GM12878 (cell line): ENCODE data around the gene HBQ1. TPM values are rescaled to one million over a fixed set of nuclear protein-coding genes. Genes with fewer than 3 reads are reported as not detected.

Source experiments
- ATAC-seq: fragments of 200-7000 bp; cut with Tn5 transposase; 3 replicates; pipeline ENCODE4 v1.9.1; 2020; ENCODE audit warnings: mild to moderate bottlenecking, moderate library complexity
- BruUV-seq: library from RNA; stranded (reverse); fragments of 400-500 nt; replicated peaks from 2 replicates; lab custom pipeline; 2021; lab: Mats Ljungman, UMichigan
- CTCF ChIA-PET: fragments of 300-600 bp; sonication (Branson Sonifier 250); formaldehyde crosslinking; extraction: SDS; loops from one replicate; lab custom pipeline; 2021; ENCODE audit warnings: inconsistent platforms; lab: Yijun Ruan, JAX
- POLR2A ChIA-PET: fragments of 350-600 bp; formaldehyde crosslinking; extraction: SDS; loops from one replicate; lab custom pipeline; 2021; ENCODE audit warnings: inconsistent platforms; lab: Charles Lee
- RAD21 ChIA-PET: fragments of 300-600 bp; sonication (Branson Sonifier 250); formaldehyde crosslinking; loops from one replicate; lab custom pipeline; 2023; ENCODE audit warnings: antibody characterized with exemption; ENCODE audit not compliant: unreplicated experiment; lab: Charles Lee
- SMC1A ChIA-PET: fragments of 300-600 bp; sonication (Branson Sonifier 250); formaldehyde crosslinking; loops from one replicate; lab custom pipeline; 2023; ENCODE audit not compliant: unreplicated experiment, uncharacterized antibody; lab: Charles Lee
- DNase-seq: peaks from one replicate; pipeline ENCODE4 v3.0.0-alpha.2; 2011; ENCODE audit warnings: low read depth, low spot score
- FAIRE-seq: peaks from 3 replicates; lab custom pipeline; 2011; peaks lifted over from hg19 to GRCh38; lab: Jason Lieb, UNC
- H2AFZ ChIP-seq: 2 replicates; pipeline ENCODE4 v1.6.0; 2011; ENCODE audit warnings: low read depth, low read length, control low read depth; ENCODE audit not compliant: control insufficient read depth
- H3K27ac ChIP-seq: 2 replicates; pipeline ENCODE4 v1.5.1; 2011; ENCODE audit warnings: control low read depth; ENCODE audit not compliant: control insufficient read depth, insufficient read depth
- H3K27me3 ChIP-seq, 2 experiments: replicated peaks in 1 of 2; 2 replicates each; pipeline versions ENCODE4 v1.6.0 to v1.6.1; 2011; ENCODE audit warnings: low read length in 1 of 2; ENCODE audit not compliant: control insufficient read depth in 2 of 2, insufficient read depth in 2 of 2
- H3K36me3 ChIP-seq, 2 experiments: 2 replicates each; pipeline ENCODE4 v1.5.1; 2011; ENCODE audit warnings: low read length in 1 of 2; ENCODE audit not compliant: control insufficient read depth in 2 of 2, insufficient read depth in 2 of 2
- H3K4me1 ChIP-seq: 2 replicates; pipeline ENCODE4 v1.6.1; 2011; ENCODE audit warnings: mild to moderate bottlenecking, low read length, moderate library complexity, mixed read lengths; ENCODE audit not compliant: control insufficient read depth, insufficient read depth
- H3K4me2 ChIP-seq: 2 replicates; pipeline ENCODE4 v1.6.0; 2011; ENCODE audit warnings: control low read depth; ENCODE audit not compliant: control insufficient read depth, insufficient read depth
- H3K4me3 ChIP-seq: fragments of 200-600 bp; sonication (generic); 2 replicates; pipeline ENCODE4 v1.5.1; 2016
- H3K79me2 ChIP-seq: 2 replicates; pipeline ENCODE4 v1.6.0; 2011; ENCODE audit warnings: low read length; ENCODE audit not compliant: control insufficient read depth, insufficient read depth
- H3K9ac ChIP-seq: 2 replicates; pipeline ENCODE4 v1.8.0; 2011; ENCODE audit warnings: low read length, control low read depth, mixed read lengths; ENCODE audit not compliant: control insufficient read depth, insufficient read depth
- H3K9me3 ChIP-seq: replicated peaks from 3 replicates; pipeline ENCODE4 v1.5.1; 2011; ENCODE audit warnings: mild to moderate bottlenecking, low read length; ENCODE audit not compliant: control insufficient read depth, insufficient read depth
- H4K20me1 ChIP-seq: 2 replicates; pipeline ENCODE4 v1.6.0; 2011; ENCODE audit not compliant: control insufficient read depth, insufficient read depth
- E2F4 ChIP-seq: IDR thresholded peaks from 2 replicates; pipeline ENCODE4 v1.6.1; 2012; ENCODE audit warnings: low read depth, low read length, improper control_type of control experiment
- KDM1A ChIP-seq: fragments of 200-600 bp; sonication (generic); IDR thresholded peaks from 2 replicates; pipeline ENCODE4 v1.6.1; 2016; ENCODE audit warnings: borderline replicate concordance
- POLR2AphosphoS5 ChIP-seq: IDR thresholded peaks from 2 replicates; pipeline ENCODE4 v1.6.1; 2011; ENCODE audit warnings: mild to moderate bottlenecking, low read length, inconsistent platforms
- RELA ChIP-seq: fragments of 450-650 bp; IDR thresholded peaks from 2 replicates; pipeline ENCODE4 v1.8.0; 2014; ENCODE audit warnings: borderline replicate concordance; ENCODE audit not compliant: partially characterized antibody
- RELB ChIP-seq: fragments of 450-650 bp; IDR thresholded peaks from 2 replicates; pipeline ENCODE4 v1.6.1; 2017; ENCODE audit warnings: low read depth, mild to moderate bottlenecking, moderate library complexity
- SP1 ChIP-seq: IDR thresholded peaks from one replicate; pipeline ENCODE4 v1.6.1; 2011; ENCODE audit warnings: low read depth, low read length
- SPI1 ChIP-seq: IDR thresholded peaks from 2 replicates; pipeline ENCODE4 v1.6.1; 2011; ENCODE audit warnings: low read depth, mild to moderate bottlenecking, low read length, moderate library complexity, borderline replicate concordance; ENCODE audit not compliant: insufficient read depth
- WGBS: methylation state at CpG from one replicate; pipeline ENCODE4 v1.1.6; 2016; ENCODE audit warnings: low lambda C conversion rate; ENCODE audit not compliant: insufficient replicate concordance, insufficient coverage; ENCODE audit errors: missing lambda C conversion rate; 5-methylcytosine and 5-hydroxymethylcytosine counted together
- in situ Hi-C: fragments of 300-500 bp; cut with MboI; formaldehyde crosslinking; loops from 9 replicates; pipeline ENCODE4 v1.14.3; 2018; ENCODE audit warnings: mixed read lengths
- intact Hi-C: fragments of 100-400 bp; cut with micrococcal nuclease; formaldehyde crosslinking; loops from one replicate; pipeline ENCODE4 v1.14.2; 2022; ENCODE audit not compliant: unreplicated experiment
- polyA plus RNA-seq, 11 experiments: library from polyadenylated mRNA; depleted of rRNA in 4 of 11; unstranded in 6 of 11; stranded (reverse) in 5 of 11; fragments of >200 nt; fragmentation: Nextera tagmentation in 4 of 11; fragmentation: Illumina TruSeq in 1 of 11; extraction: Ambion mirVana in 4 of 11; extraction: Trizol in 1 of 11; gene quantifications; 1 replicate in 1 of 11; 2 replicates in 10 of 11; pipeline versions ENCODE4 v1.2.1 to v1.2.3, GENCODE V29; 2011 to 2016; ENCODE audit warnings: inconsistent platforms in 2 of 11, missing spikeins in 2 of 11, low read depth in 1 of 11
- total RNA-seq, 4 experiments: library from RNA; depleted of rRNA in 3 of 4; stranded (reverse); fragments of >200 nt in 3 of 4; fragmentation: Illumina TruSeq in 1 of 4; extraction: Trizol in 1 of 4; gene quantifications; 2 replicates each; pipeline versions ENCODE4 v1.2.1 to v1.2.3, GENCODE V29; 2013 to 2021
- TF ChIP-seq, protein P1 (sequence below): fragments of 450-650 bp; IDR thresholded peaks from 2 replicates; pipeline ENCODE4 v1.6.1; 2016; ENCODE audit warnings: mild to moderate bottlenecking

Gene HBQ1
- total and polyA plus RNA-seq, 10 of the 15 experiments (the other 5 are each of a cell fraction or from before 2014, with no cell fraction given), result not detected

DNA sequence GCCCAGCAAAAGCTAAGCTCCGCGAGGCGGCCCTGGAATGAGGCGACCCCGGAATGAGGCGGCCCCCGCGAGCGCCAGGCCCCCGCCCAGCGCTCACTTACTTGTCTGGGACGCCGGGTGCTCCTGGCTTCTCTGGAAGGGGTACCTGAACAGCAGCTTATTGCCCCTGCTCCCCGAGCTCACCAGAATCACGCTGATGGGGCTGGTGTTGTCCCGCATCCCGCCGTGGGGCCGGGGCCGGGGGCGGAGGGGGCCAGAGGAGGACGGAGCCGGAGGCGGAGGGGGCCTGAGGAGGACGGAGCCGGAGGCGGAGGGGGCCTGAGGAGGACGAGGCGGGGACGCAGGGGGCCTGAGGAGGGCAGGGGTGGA, 42.2 kb upstream of the HBQ1 start (continued):
- TF ChIP-seq RELB (no peak), SP1 (no peak), RELA (no peak)
- TF ChIP-seq, protein P1, sequence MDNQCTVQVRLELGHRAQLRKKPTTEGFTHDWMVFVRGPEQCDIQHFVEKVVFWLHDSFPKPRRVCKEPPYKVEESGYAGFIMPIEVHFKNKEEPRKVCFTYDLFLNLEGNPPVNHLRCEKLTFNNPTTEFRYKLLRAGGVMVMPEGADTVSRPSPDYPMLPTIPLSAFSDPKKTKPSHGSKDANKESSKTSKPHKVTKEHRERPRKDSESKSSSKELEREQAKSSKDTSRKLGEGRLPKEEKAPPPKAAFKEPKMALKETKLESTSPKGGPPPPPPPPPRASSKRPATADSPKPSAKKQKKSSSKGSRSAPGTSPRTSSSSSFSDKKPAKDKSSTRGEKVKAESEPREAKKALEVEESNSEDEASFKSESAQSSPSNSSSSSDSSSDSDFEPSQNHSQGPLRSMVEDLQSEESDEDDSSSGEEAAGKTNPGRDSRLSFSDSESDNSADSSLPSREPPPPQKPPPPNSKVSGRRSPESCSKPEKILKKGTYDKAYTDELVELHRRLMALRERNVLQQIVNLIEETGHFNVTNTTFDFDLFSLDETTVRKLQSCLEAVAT, result no peak

DNA sequence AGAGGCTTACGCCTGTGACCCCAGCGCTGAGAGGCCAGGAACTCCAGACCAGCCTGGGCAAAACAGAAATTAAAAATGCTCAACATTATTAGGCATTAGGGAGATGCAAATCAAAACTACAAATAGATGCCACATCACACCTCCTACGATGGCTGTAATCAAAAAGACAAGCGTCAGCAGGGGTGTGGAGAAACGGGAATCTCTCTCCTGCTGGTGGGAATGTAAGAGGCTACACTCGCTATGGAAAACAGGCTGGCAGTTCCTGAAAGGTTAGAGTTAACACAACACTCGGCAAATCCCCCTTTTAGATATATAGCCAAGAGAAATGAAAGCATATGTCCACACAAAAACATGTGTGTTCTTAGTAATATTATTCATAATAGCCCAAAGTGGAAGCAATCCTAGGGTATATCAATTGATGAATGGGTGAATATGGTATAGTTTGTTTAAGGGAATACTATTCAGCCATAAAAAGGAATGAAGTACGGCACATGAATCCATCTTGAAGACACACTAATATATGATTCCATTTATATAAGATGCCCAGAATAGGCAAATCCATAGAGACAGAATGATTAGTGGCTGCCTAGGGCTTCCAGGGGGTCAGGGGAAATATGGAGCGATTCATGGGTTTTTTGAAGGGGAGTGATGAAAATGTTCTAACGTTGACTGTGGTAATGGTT, 39.9 kb upstream of the HBQ1 start:
- no peaks in the 10 kb centered on the region for H3K36me3 ChIP-seq
- H3K9ac ChIP-seq, result no peak overlapping the region
- no TSS peak for BruUV-seq
- no peak overlapping the region for H2AFZ ChIP-seq
- ChIA-PET POLR2A (no interaction called here), RAD21 (interaction anchor here (0.6 kb wide), 1 partner anchor 212 kb away, joined by 3 read pairs; the partner anchor contains the start of gene AXIN1), SMC1A (no interaction called here), CTCF (no interaction called here)
- no peak for ATAC-seq
- H3K4me2 ChIP-seq, result no peak overlapping the region
- no peak for DNase-seq
- H3K79me2 ChIP-seq, result peaks cover 17% of the 10 kb centered on the region
- H3K4me1 ChIP-seq, result peaks cover 3% of the 10 kb centered on the region; the same call in 1 of the 2 replicates
- no peak overlapping the region for H3K4me3 ChIP-seq
- no peaks in the 10 kb centered on the region for H3K27me3 ChIP-seq
- H4K20me1 ChIP-seq, result no peaks in the 10 kb centered on the region
- intact Hi-C loops (no loop called here), in situ Hi-C loops (no loop called here)
- FAIRE-seq, result peak; percentile 49
- H3K9me3 ChIP-seq, result no peaks in the 10 kb centered on the region
- H3K27ac ChIP-seq, result no peak overlapping the region
- WGBS, result 69% methylated on average over 10 of the region's 10 CpGs
- TF ChIP-seq E2F4 (no peak), KDM1A (no peak), SPI1 (no peak), POLR2AphosphoS5 (no peak)
